Esophagus squamous epithelium (tissue), 4 donors: ENCODE data around the gene DCTN1.

Source experiments
- POLR2A ChIP-seq, 4 donors: fragments of 450-650 bp; IDR thresholded peaks; one replicate each; pipeline ENCODE4 v1.6.1; 2017; ENCODE audit warnings: antibody characterized with exemption in 4 of 4, mild to moderate bottlenecking in 4 of 4, moderate library complexity in 3 of 4
- TF ChIP-seq, protein P1 (sequence below), 6 experiments: fragments of 450-650 bp in 4 of 6; fragments of 200-600 bp in 2 of 6; sonication (generic) in 2 of 6; IDR thresholded peaks; one replicate each; pipeline ENCODE4 v1.5.1; 2016 to 2019; ENCODE audit warnings: antibody characterized with exemption in 6 of 6, mild to moderate bottlenecking in 4 of 6, moderate library complexity in 4 of 6

GRCh38 chr2:74334931-74335333, 45.2 kb downstream of the DCTN1 start:
- TF ChIP-seq, protein P1, sequence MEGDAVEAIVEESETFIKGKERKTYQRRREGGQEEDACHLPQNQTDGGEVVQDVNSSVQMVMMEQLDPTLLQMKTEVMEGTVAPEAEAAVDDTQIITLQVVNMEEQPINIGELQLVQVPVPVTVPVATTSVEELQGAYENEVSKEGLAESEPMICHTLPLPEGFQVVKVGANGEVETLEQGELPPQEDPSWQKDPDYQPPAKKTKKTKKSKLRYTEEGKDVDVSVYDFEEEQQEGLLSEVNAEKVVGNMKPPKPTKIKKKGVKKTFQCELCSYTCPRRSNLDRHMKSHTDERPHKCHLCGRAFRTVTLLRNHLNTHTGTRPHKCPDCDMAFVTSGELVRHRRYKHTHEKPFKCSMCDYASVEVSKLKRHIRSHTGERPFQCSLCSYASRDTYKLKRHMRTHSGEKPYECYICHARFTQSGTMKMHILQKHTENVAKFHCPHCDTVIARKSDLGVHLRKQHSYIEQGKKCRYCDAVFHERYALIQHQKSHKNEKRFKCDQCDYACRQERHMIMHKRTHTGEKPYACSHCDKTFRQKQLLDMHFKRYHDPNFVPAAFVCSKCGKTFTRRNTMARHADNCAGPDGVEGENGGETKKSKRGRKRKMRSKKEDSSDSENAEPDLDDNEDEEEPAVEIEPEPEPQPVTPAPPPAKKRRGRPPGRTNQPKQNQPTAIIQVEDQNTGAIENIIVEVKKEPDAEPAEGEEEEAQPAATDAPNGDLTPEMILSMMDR (IDR thresholded peaks at IDR 0.05): peak; percentile 61 to 90 (median 82)
- TF ChIP-seq POLR2A (IDR thresholded peaks at IDR 0.05): no peak
